ENCODE results near the gene KCNQ5.

Gene KCNQ5

DNA sequence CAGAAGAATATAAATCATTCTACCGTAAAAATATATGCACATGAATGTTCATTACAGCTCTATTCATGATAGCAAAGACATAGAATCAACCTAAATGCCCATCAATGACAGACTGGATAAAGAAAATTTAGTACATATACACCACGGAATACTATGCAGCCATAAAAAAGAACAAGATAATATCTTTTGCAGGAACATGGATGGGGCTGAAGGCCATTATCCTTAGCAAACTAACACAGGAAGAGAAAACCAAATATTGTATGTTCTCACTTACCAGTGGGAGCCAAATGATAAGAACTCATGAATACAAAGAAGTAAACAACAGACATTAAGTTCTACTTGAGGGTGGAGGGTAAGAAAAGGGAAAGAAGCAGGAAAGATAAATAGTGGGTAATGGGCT, 595.0 kb downstream of the KCNQ5 start:
- no peak for DNase-seq

DNA sequence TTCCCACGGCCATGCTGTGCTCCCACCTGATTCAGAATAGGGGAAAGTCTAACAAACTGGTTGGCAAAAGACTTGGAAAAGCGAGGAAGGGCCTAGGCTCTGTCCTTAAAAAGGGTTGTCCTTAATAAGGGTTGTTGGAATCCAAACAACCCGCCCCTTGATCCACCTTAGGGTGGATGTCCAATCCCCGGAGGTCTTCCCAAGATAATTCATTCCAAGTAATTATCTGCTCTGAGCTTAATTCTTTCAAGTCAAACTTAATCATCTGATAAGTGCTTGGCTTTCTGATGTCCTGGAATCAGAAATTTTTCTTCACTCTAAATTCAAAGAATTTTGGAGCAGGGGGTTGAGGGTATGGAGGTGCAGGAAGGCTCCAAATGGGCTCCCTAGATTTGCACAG, 603.5 kb downstream of the KCNQ5 start, which contains the start of gene KHDC1L:
Gene KHDC1L (minus strand): TSS at position 101 of the 400 bp plus-strand sequence. CDS start 88 bp downstream, at position 13.
- no peak for DNase-seq

DNA sequence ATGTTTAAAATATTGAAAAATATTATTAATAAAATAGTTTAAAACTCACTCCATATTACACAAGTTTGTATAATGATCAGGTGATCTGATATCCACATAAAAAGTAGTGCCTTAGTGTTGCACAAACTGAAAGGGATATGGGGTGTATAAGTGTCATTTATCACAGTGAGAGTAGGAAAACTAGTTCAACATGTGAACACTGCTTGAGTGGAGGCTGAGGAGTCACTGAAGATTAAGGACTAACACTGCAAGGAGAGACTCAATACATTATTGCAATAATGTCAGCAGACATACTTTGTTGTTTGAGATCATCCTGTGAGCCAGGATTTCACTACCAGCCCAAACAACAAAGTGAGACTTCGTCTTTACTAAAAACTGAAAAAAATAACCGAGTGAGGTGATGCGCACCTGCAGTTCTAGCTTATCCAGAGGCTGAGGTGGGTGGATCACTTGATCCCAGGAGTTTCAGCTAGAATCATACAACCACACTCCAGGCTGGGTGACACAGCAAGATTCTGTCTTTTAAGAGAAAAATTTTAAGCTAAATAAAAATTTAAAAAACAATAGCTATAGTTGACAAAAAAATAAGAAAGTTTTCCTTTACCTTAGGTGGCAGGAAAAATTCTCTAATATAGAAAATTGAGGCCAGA, 605.9 kb downstream of the KCNQ5 start:
- DNase-seq = no peak

- DNase-seq = no peak
Observed at GRCh38 chr6:73231986-73232391, 610.1 kb downstream of the KCNQ5 start.

DNA sequence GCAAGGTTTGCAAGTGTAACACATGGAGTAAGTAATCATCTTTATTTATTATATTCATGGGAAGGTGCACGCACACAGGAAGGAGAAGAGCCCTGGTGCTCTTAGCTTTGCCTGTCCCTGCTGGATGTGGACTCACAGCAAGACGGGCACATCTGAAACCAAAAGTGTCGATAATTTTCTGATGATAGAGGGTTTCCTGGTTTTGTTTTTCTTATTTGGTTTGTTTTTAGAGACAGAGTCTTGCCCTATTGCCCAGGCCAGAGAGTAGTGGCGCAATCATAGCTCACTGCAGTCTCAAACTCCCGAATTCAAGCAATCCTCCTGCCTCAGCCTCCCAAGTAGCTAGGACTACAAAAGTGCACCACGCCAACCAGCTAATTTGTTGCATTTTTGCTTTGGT, 611.2 kb downstream of the KCNQ5 start:
- DNase-seq = no peak

DNA sequence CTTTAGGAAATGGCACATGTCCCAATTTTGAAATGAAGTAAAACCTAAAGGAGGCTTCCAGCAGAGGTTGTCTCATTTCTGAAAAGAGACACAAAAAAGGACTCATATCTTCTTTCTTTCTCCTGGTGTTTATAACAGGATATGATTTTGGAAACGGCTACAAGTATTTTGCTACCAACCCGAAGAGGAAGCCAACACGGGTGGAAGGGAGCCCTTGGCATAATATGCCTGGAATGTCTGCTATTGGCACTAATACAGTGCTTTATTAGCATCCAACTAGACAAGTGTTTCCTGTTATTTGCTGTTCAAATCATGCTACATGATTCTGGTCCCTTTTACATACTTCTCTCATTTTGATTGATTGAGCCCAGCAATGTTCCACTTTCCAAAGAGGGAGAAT, 612.1 kb downstream of the KCNQ5 start:
- peak; percentile 56 for DNase-seq

DNA sequence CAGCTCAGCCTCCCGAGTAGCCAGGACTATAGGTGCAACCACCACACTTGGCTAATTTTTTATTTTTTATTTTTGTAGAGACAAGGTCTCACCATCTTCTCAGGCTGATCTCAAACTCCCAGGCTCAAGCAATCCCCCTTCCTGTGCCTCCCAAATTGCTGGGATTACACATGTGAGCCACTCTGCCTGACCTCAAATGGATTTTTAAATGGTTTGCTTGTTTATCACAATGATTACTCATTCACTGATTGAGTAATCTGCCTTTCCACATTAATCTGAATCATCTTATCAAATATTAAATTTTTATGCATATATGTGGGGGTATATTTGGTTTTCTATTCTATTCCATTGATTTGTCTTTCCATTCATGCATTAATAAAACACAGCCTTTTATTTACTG, 612.9 kb downstream of the KCNQ5 start:
- peak; percentile 73 for DNase-seq

DNA sequence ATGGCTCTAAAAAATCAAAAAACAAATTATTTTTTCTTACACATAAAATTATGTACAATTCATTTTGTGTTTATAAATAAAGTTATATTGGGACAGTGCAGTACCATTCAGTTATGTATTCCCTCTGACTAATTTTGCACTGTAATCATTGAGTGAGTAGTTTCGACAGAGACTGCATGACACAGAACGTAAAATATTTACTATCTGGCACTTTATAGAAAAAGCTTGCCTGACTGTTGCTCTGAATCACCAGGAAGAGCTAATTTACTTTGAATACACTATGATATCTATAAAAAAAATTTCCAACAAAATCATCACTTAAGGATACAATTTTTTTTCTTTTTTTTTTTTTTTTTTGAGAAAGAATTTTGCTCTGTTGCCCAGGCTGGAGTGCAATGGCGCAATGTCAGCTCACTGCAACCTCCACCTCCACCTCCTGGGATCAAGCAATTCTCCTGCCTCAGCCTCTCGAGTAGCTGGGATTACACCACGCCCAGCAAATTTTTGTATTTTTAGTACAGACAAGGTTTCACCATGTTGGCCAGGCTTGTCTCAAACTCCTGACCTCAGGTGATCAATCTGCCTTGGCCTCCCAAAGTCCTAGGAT, 614.4 kb downstream of the KCNQ5 start:
- peak; percentile 86 for DNase-seq

GRCh38 chr6:73240730-73241129, 618.9 kb downstream of the KCNQ5 start:
- no peak for DNase-seq

- DNase-seq = no peak
Observed at GRCh38 chr6:73242001-73242400, 620.1 kb downstream of the KCNQ5 start.

Data from NCI-H226 (cell line).